GM20431 (cell line): Measurements from ENCODE around the gene NDST1.

Experiments
- in situ Hi-C: fragments of 300-500 bp; cut with MseI, MboI; formaldehyde crosslinking; loops from one replicate; pipeline ENCODE4 v1.15.0; 2020; ENCODE audit warnings: low sequenced_read_pairs; ENCODE audit not compliant: unreplicated experiment

Gene NDST1

DNA sequence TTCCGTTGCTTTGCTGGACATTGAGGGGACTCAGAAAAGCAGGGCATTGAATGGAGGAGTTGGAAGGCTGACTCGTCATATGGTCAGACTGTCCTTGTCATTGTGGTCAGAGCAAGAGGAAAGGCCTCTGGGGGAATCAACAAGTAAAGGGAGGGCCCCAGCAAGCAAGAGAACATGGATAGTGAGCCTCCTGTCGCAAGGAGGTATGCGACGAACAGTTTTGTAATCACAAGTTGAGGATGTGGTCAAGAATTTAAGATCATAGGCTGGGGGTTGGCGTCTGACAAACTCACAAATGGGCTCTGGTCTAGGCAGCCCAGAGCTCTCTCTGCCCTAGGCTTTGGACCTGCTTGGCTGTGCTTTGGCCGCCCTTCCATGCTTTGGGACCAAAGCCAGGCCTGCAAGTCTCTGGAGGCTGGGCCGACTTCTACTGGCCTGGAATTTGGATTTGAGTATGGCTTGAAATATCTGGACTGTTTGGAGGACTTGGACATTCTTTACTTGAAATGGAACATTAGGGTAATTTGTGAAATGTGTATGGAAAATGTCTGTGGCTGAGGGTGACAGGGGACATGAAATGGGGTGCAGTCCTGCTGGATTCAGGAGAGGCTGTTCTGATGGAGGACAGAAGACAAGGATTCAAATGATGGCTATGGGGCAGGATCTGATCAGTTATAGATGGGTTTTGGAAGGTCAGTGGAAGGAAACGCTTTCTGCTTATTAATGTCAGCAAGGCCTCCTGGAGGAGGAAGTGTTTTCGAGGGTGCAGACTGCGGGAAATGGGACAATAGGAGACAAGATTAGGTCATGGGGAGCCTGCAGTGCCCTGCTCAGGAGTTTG lies 19.2 kb upstream of the NDST1 start:
- in situ Hi-C loops: no loop called here

DNA sequence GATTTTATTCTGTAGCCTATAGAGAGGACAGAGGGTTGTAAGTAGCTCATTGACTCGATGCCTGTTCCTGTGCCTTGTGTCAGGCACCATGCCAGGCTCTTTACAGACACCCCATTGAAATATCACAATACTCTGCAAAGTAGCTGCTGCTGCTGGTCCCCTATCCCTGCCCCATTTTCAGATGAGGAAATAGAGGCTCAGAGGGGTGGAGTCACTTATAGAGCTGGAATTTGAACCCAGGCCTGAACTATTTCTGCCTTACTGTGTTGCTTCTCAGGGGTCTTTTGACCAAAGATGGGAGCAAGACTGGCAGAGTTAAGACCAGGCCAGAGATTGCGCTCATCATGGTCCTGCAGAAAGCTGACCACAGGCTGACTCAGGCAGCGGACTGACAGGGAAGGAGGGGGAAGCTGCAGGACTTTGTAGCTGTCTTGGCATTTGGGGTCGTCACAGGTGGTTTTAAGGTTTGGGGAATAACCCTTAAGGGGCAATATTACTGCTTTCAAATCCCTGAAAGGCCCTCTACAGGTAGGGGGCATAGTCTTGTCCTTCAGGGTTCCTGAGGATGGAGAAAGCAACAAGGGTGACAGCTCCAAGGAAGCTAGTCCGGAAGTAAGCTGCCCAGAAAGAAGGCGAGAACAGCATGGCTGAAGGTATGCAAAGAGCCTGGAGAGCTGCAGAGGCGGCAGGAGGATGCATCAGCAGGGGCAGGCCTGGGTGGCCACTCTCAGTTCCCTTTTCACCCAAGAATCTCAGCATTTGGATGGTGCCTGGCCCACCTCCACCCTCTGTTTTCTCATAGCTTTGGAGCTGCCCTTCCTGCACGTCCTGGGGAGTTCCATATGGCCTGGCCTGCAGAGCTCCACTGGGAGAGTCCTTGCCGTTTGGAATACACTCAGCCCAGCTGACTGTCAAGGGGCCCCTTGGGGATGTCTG lies 18.3 kb upstream of the NDST1 start:
- in situ Hi-C loops: no loop called here

DNA sequence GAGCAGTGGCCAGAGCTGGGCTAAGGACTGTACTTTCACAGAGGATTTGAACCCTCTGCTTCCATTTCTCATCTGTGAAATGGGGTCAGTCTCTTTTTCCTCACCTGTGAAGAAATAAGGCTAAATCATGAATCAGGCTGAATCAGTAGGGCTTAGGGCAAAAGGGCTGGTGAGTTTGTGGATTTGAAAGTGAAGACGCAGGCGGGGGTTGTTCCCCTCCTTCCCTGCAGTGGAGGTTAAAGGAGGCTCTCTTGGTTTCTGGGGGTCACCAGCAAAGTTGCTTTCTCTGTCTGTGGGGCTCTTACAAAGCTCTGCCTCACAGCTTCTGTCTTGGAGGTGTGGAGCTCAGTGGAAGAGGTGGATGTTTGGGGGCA lies 17.6 kb upstream of the NDST1 start:
- in situ Hi-C loops: no loop called here

DNA sequence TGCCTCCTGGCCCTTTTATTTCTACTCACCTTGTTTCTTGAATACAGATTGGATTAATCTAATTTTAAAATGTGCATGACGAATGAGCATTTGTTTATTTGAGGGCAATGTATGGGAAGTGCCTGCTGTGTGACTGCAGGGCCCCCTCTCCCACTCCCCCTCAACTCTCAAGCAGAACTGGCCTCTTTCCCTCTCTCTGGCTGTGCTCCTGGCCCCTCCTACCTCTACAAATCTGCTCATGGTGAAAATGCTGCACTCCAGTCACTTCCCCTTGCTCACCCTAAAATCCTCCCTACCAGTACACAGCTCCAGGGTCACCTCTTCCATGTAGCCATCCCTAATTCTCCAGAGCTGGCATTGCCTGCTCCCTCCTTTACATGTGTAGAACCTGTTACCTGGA lies 17.2 kb upstream of the NDST1 start:
- in situ Hi-C loops: no loop called here

DNA sequence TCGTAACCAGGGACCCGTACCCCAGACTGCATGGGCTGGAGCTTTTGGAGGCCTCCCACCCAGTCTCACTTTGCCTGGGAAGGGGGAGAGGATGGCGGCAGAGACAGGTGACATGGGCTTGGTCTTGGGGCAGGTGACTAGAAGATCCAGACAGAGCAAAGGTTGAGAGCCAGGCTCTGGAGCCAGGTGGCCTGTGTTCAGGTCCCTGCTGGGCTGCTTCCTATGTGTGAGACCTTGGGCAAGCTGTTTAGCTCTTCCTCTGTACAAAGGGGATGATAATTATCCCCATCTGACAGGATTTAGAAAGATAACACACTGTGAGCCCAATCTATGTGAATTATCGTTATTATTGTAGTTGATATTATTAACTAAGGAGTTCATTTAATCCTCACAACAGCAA lies 16.1 kb upstream of the NDST1 start:
- in situ Hi-C loops: no loop called here

DNA sequence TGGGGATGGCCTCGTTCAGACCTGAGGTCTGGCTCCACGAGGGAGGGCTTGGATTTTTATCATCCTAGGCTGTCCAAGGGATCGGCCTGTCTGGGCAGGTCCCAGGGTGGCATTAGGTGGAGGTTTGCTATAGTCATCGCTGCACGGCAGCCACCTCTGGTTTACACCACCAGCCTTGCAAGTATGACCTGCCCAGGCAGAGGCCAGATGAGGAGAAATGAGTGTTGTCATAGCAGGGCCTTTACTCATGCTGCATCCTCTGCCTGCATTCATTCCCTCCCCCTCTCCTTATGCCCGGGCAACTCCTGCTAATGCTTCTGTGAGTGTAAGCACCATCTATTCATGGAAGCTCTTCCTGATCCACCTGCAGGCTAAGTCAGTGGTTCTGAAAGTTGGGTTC lies 15.3 kb upstream of the NDST1 start:
- in situ Hi-C loops: no loop called here

DNA sequence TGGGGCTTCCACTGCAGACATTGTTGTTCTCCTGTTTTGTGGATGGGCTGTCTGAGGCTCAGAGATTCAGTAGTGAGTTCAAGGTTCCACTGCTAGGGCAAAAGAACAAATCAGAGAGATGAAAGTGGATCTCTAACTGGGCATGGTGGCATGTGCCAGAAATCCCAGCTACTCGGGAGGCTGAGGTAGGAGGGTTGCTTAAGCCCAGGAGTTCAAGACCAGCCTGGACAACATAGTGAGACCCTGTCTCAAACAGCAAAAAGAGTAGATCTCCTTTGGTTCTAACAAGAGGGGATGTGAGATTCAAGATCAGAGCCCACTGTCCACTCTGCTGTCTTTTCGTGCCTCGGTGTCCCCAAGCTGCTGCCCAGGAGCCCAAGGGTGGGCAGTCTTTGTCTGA lies 11.8 kb upstream of the NDST1 start:
- in situ Hi-C loops: no loop called here

DNA sequence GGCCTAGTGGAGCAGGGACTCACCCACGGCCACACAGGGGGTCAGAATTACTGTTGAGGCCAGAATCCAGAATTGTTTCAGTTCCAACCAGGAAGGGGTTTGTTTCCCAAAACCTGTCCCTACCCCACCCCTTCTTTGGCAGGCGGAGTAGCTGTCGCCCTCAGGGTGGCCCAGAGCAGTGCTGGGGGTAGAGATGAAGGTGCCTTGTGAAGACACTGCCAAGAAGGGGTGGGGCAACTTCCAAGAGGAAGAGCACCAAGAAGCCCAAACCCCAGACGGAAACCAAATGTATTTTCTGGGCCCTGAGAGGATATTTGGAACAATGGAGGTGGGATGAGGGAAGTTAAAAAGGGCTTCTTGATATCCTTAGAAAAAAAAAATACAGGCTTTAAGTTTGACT lies 11.4 kb upstream of the NDST1 start:
- in situ Hi-C loops: no loop called here

DNA sequence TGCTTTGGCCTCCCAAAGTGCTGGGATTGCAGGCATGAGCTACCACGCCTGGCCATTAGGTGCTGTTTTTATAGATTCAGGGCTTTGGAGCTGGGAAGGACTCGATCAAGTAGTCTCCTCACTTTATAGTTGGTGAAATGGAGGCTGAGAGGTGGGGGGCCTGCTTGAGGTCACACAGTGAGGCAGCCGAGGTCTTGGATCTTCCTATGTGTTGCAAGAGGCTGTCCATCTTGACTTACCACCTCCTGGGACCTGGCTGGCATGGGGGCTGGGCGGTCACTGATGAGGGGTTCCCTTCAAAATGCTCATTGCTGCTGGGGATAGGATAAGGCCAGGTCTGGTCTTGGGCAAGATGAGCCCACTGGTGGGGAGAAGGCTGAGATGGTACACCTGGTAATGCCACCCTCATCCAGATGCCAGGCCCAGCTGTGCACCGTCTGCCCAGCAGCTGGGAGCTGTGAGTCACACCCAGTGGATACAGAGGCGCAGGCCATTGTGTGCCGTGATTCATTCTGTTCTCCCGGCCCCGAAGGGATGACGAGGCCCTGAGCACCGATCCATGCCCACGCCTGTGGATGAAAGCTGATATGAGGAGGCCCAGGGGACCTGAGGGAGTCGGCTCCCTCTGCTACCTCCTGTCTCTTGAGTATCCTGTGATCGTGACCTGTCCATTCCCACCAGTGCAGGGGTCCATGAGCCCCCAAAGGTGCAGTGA lies 10.5 kb upstream of the NDST1 start:
- in situ Hi-C loops: no loop called here

DNA sequence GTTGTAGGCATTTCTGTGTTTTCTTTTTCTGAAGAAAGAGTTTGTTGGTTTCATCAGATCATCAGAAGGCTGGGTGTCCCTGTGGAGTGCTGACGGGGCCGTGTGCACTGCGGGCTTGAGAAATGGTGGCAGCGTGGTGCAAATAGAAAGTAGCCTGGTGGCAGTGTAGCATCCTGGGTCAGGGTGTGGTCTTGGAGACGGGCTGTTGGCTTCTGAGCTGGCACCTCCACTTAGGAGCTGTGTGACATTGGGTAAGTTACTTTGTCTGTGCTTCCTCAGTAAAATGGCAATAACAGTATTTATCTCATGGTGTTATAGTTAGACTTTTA lies 10.0 kb upstream of the NDST1 start:
- in situ Hi-C loops: no loop called here

DNA sequence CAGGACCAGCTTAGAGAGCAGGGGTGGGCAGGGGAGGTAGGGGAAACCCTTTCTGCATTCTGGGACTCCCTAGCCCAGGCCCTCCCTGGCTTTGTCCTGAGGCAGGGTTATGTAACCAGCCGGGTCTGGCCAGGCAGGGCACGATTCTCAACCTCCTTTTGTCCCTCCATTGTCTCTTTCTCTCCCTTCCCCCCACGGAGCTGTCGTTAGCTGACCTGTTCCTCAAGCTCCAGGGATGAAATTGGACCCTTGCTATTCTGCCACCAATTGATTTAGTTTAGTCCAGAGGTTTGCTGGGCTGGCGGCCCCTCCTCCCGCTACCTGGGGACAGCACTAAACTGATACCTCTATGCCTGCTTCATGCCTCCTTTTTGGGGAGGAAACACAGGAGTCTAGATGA lies 9.4 kb upstream of the NDST1 start:
- in situ Hi-C loops: no loop called here

DNA sequence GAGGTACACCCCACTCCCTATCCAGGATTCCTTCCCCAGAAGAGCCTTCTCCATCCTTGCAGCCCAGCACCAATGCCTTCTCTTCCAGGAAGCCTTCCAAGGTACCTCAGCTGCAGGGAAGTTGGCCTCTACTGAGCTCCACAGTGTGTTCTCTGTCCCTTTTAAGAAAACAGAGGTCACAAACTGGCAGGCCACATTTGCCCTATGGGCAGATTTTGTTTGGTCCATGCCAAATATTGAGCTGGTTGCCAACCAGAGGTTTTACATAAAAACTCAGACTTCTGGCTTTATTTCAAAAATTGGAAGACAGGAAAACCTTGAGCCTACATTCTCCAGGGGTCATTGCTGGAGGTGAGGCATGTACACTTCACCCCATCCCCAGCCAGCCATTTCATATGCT lies 9.0 kb upstream of the NDST1 start:
- in situ Hi-C loops: no loop called here

DNA sequence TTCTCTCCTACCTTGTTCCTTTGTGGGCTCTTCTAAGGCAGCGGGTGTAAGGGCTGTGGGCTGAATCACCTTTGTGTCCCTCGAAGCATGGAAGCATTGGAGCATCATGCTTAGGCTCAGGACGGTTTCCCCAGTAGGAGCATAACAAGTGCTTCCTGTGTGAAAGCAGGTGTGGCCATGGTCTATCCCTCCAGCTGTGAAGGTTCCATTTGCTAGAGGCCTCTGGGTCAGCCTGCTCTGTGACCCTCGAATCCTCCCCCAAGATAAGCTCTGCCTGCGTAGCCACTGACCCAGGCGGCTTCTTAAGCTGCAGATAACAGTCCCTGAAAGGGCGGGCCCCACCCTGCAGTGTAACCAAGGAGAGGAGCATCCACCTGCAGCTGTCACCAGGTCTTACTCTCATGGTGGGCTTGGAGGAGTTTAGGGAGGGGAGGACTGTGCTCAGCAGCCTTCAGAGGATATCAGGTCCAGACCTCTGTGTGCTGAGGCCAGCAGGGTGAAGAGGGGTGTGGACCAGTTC lies 8.4 kb upstream of the NDST1 start:
- in situ Hi-C loops: no loop called here

DNA sequence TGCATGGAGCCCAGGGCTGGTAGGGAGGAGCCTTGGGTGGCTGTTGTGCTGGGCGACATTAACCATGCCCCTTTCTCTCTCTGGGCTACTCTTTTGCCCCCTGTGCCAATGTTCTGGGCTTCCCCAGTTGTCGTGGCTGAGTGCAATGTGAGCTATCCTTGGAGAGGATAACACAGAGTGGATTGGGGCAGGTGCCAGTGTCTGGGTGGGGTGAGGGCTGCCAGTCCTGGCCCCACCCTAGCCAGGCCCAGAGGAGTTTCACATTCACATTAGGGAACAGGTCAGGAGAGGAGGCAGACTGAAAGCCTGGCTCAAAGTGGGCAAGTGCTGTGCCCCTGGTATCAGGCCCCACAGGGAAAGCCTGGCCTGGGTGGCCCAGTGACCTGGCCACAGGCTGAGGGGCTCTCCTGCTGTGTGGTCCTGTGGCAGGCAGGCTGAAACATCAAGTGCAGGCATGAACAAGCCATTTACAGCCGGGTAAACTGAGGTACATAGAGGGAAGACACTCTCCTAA lies 7.5 kb upstream of the NDST1 start:
- in situ Hi-C loops: no loop called here

DNA sequence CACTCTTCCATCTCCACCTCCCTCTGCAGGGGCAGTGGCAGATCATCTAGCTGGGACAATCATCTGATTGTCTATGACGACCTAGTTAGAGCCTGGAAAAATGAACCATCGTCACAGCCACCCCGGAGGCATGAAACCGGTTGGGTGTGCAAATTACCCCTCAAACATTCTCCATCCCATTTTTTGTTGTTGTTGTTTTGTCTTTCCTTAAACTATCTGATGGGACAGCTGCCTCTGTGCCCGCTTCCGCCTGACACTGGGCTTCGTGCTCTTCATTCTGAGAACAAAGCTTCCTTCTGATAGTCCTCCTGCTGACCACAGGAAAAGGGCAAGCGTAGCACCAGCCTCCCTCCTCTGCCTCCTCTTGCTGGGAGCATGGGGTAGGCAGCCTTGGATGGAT lies 7.0 kb upstream of the NDST1 start:
- in situ Hi-C loops: no loop called here

DNA sequence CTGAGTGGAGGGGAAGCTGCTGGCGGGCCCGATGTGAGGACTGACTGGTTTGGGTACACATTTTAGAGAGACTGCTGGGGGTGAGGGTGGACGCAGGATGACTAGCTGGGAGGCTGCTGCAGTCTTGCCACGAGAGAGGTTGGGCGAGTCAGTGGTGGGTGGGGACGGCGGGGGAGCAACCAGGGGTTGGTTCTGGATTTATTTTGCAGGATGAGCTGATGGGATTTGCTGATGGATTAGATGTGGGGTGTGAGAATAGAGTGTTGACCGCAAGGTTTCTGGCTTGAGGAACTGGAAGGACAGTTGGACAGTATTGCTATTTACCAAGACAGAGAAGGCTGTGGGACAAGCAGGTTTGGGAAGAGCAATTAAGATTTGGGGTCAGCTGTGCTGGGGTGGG lies 5.8 kb upstream of the NDST1 start:
- in situ Hi-C loops: no loop called here

DNA sequence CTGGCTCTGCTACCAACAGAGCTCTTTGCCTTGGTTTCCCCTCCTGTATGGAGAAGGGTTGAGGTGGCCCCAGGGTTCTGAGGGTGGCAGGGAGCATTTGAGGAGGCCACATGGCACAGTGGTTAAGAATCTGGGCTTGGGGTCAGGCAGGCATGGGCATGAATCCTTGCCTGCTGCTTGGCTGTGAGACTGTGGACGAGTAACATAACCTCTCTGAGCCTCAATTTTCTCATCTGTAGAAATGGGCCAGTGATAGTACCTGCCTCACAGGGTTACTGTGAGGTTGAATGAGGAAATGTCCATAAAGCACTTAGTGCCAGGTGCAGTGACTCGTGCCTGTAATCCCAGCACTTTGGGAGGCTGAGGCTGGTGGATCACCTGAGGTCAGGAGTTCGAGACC lies 5.1 kb upstream of the NDST1 start:
- in situ Hi-C loops: no loop called here

DNA sequence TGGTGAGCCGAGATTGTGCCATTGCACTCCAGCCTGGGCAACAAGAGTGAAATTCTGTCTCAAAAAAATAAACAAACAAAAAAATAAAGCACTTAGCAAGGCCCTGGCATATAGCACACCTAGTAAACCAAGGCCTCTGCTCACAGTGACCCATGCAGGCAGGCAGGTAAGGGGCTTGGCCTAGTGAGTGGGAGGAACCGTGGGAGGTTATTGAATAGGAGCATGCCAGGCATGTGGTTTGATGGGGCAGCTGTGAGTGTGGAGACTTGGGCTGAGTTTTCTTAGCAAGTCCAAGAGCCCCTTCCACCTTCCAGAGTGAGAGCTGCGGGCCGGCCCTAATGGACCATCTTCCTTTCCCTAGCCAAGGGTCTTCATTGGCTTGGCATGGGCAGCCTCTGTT lies 4.5 kb upstream of the NDST1 start:
- in situ Hi-C loops: no loop called here

DNA sequence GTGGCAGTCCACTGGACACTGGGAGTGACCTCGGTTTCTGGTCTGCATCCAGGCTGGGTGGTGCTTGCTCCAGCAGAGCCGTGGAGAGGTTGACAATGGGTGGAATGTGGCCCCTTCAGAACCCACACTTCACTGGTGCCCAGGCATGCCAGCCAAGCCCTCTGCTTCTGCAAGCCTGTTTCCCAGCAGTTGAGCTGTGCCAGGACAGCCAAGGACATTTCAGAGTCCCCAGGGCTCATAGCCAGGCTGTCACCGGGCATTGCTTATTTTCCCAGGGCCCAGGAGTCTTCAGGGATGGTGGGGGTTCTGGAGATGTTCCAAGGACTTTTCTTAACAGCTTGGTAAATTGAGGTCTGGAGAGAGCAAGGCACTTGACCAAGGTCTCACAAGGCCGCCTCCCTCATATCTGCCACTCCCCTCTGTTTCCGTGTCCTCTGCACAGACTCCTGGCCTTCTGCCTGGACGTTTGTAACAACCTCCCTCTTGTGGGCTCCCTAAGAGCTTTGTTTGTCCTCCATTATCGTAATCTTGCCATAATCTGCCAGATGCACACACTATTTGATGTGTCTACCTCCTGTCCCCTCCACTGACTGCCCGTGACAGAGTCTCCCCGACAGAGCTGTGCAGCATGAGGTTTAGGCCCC lies 3.8 kb upstream of the NDST1 start:
- in situ Hi-C loops: no loop called here

DNA sequence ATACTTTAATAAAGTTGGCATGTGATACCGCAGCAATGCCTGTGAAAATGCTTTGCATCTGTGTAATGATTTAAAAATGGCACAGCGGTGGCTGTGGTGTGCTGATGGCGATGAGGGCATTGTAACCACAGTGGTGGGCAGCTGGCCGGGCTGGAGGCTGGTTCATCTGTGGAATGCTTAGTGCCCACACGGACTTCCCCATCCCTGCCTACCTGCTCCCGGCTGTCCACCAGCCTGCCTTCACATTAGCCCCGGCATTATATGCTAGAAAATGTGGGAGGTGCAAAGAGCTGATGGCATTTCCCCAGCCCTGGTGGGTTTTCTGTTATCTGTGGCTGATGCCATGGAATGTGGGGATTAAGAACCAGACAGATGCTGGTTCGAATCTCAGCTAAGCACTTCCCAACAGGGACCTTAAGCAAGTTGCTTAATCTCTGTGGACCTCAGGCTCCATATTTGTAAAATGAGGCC lies 2.9 kb upstream of the NDST1 start:
- in situ Hi-C loops: no loop called here
